ENCODE results near the gene CRADD.

CRADD gene

GRCh38 chr12:93696462-93696861, 19.3 kb downstream of the CRADD start:
- H3K9ac ChIP-seq (ENCODE audit: insufficient read length) = no peak overlapping the region
- no peaks in the 10 kb centered on the region for H3K36me3 ChIP-seq (ENCODE audit: insufficient read depth, low read length)
- no peak overlapping the region for H3K27ac ChIP-seq
- H3K4me3 ChIP-seq = no peak overlapping the region
- DNase-seq (ENCODE audit: low read depth, low spot score) = no peak
- TF ChIP-seq POLR2AphosphoS5 (IDR thresholded peaks at IDR 0.05; ENCODE audit: borderline replicate concordance, low read depth, low read length) (no peak), FOXP2 (optimal IDR thresholded peaks at IDR 0.05; ENCODE audit: control extremely low read depth, extremely low read length, insufficient read depth) (no peak)
- no peaks in the 10 kb centered on the region for H3K9me3 ChIP-seq (ENCODE audit: low read depth, low read length)

- DNase-seq (ENCODE audit: low read depth, low spot score) = no peak
- H3K27ac ChIP-seq = no peak overlapping the region
- no peaks in the 10 kb centered on the region for H3K36me3 ChIP-seq (ENCODE audit: insufficient read depth, low read length)
- no peak overlapping the region for H3K9ac ChIP-seq (ENCODE audit: insufficient read length)
- TF ChIP-seq FOXP2 (optimal IDR thresholded peaks at IDR 0.05; ENCODE audit: control extremely low read depth, extremely low read length, insufficient read depth) (no peak), POLR2AphosphoS5 (IDR thresholded peaks at IDR 0.05; ENCODE audit: borderline replicate concordance, low read depth, low read length) (no peak), EZH2 (IDR thresholded peaks at IDR 0.05) (no peak)
- H3K4me3 ChIP-seq = no peak overlapping the region
- no peaks in the 10 kb centered on the region for H3K9me3 ChIP-seq (ENCODE audit: low read depth, low read length)
Observed at GRCh38 chr12:93698307-93699092, 21.3 kb downstream of the CRADD start.

- H3K36me3 ChIP-seq (ENCODE audit: insufficient read depth, low read length) = no peaks in the 10 kb centered on the region
- H3K9me3 ChIP-seq (ENCODE audit: low read depth, low read length) = no peaks in the 10 kb centered on the region
- no peak overlapping the region for H3K27ac ChIP-seq
- H3K9ac ChIP-seq (ENCODE audit: insufficient read length) = no peak overlapping the region
- no peak for DNase-seq (ENCODE audit: low read depth, low spot score)
- no peak for TF ChIP-seq POLR2AphosphoS5 (IDR thresholded peaks at IDR 0.05; ENCODE audit: borderline replicate concordance, low read depth, low read length)
- no peak for TF ChIP-seq EZH2 (IDR thresholded peaks at IDR 0.05)
- no peak for TF ChIP-seq FOXP2 (optimal IDR thresholded peaks at IDR 0.05; ENCODE audit: control extremely low read depth, extremely low read length, insufficient read depth)
- H3K4me3 ChIP-seq = no peak overlapping the region
Observed at GRCh38 chr12:93699271-93700145, 22.3 kb downstream of the CRADD start.

- Histone ChIP-seq H3K9me3 (ENCODE audit: low read depth, low read length) (no peaks in the 10 kb centered on the region), H3K4me3 (no peak overlapping the region), H3K36me3 (ENCODE audit: insufficient read depth, low read length) (no peaks in the 10 kb centered on the region), H3K9ac (ENCODE audit: insufficient read length) (no peak overlapping the region), H3K27ac (no peak overlapping the region)
- TF ChIP-seq EZH2 (IDR thresholded peaks at IDR 0.05) (no peak), FOXP2 (optimal IDR thresholded peaks at IDR 0.05; ENCODE audit: control extremely low read depth, extremely low read length, insufficient read depth) (no peak), POLR2AphosphoS5 (IDR thresholded peaks at IDR 0.05; ENCODE audit: borderline replicate concordance, low read depth, low read length) (no peak)
- no peak for DNase-seq (ENCODE audit: low read depth, low spot score)
Observed at GRCh38 chr12:93702707-93703315, 25.6 kb downstream of the CRADD start.

- no peak for DNase-seq (ENCODE audit: low read depth, low spot score)
Observed at GRCh38 chr12:93704122-93704521, 26.9 kb downstream of the CRADD start.

GRCh38 chr12:93704625-93705024, 27.4 kb downstream of the CRADD start:
- Histone ChIP-seq H3K9ac (ENCODE audit: insufficient read length) (no peak overlapping the region), H3K27ac (no peak overlapping the region), H3K9me3 (ENCODE audit: low read depth, low read length) (no peaks in the 10 kb centered on the region; the same call in 1 of the 2 replicates), H3K4me3 (no peak overlapping the region), H3K36me3 (ENCODE audit: insufficient read depth, low read length) (no peaks in the 10 kb centered on the region)
- no peak for DNase-seq (ENCODE audit: low read depth, low spot score)
- TF ChIP-seq POLR2AphosphoS5 (IDR thresholded peaks at IDR 0.05; ENCODE audit: borderline replicate concordance, low read depth, low read length) = no peak
- TF ChIP-seq EZH2 (IDR thresholded peaks at IDR 0.05) = no peak
- no peak for TF ChIP-seq FOXP2 (optimal IDR thresholded peaks at IDR 0.05; ENCODE audit: control extremely low read depth, extremely low read length, insufficient read depth)

More at GRCh38 chr12:93704122-93704521, 26.9 kb downstream of the CRADD start:
- no peak overlapping the region for H3K9ac ChIP-seq (ENCODE audit: insufficient read length)
- H3K36me3 ChIP-seq (ENCODE audit: insufficient read depth, low read length) = no peaks in the 10 kb centered on the region
- H3K9me3 ChIP-seq (ENCODE audit: low read depth, low read length) = no peaks in the 10 kb centered on the region
- TF ChIP-seq EZH2 (IDR thresholded peaks at IDR 0.05) = no peak
- no peak for TF ChIP-seq POLR2AphosphoS5 (IDR thresholded peaks at IDR 0.05; ENCODE audit: borderline replicate concordance, low read depth, low read length)
- TF ChIP-seq FOXP2 (optimal IDR thresholded peaks at IDR 0.05; ENCODE audit: control extremely low read depth, extremely low read length, insufficient read depth) = no peak
- H3K4me3 ChIP-seq = no peak overlapping the region
- H3K27ac ChIP-seq = no peak overlapping the region

GRCh38 chr12:93705237-93705636, 28.1 kb downstream of the CRADD start:
- DNase-seq (ENCODE audit: low read depth, low spot score) = no peak
- Histone ChIP-seq H3K36me3 (ENCODE audit: insufficient read depth, low read length) (no peaks in the 10 kb centered on the region), H3K4me3 (no peak overlapping the region), H3K9ac (ENCODE audit: insufficient read length) (no peak overlapping the region), H3K27ac (no peak overlapping the region), H3K9me3 (ENCODE audit: low read depth, low read length) (no peaks in the 10 kb centered on the region; the same call in 1 of the 2 replicates)
- TF ChIP-seq EZH2 (IDR thresholded peaks at IDR 0.05) = no peak
- no peak for TF ChIP-seq POLR2AphosphoS5 (IDR thresholded peaks at IDR 0.05; ENCODE audit: borderline replicate concordance, low read depth, low read length)
- TF ChIP-seq FOXP2 (optimal IDR thresholded peaks at IDR 0.05; ENCODE audit: control extremely low read depth, extremely low read length, insufficient read depth) = no peak

- Histone ChIP-seq H3K36me3 (ENCODE audit: insufficient read depth, low read length) (no peaks in the 10 kb centered on the region), H3K4me3 (no peak overlapping the region), H3K27ac (no peak overlapping the region), H3K9me3 (ENCODE audit: low read depth, low read length) (no peaks in the 10 kb centered on the region; the same call in 1 of the 2 replicates), H3K9ac (ENCODE audit: insufficient read length) (no peak overlapping the region)
- DNase-seq (ENCODE audit: low read depth, low spot score) = no peak
- TF ChIP-seq FOXP2 (optimal IDR thresholded peaks at IDR 0.05; ENCODE audit: control extremely low read depth, extremely low read length, insufficient read depth) (no peak), EZH2 (IDR thresholded peaks at IDR 0.05) (no peak), POLR2AphosphoS5 (IDR thresholded peaks at IDR 0.05; ENCODE audit: borderline replicate concordance, low read depth, low read length) (no peak)
Observed at GRCh38 chr12:93706387-93706786, 29.2 kb downstream of the CRADD start.
